Lung (tissue), 12 donors: ENCODE results near the gene SMCR8. TPM values are rescaled to one million over a fixed set of nuclear protein-coding genes. Genes with fewer than 3 reads are reported as not detected.

Experiments
- ATAC-seq: fragments of 200-7000 bp; cut with Tn5 transposase; one replicate; pipeline ENCODE4 v1.9.1; 2020; ENCODE audit warnings: moderate number of reproducible peaks; ENCODE audit not compliant: insufficient read depth, low FRiP score
- DNase-seq, 3 donors: peaks; one replicate each; pipeline ENCODE4 v3.0.0-alpha.2; 2013 to 2017
- H3K27ac ChIP-seq, 2 donors: one replicate each; pipeline ENCODE4 v1.5.1; 2013; ENCODE audit warnings: mild to moderate bottlenecking in 2 of 2, moderate library complexity in 2 of 2, control low read depth in 1 of 2, inconsistent platforms in 1 of 2, low read depth in 1 of 2, low read length in 1 of 2
- H3K27me3 ChIP-seq, 3 donors: one replicate each; pipeline ENCODE4 v1.5.1; 2013; ENCODE audit warnings: low read length in 2 of 3; ENCODE audit not compliant: control insufficient read depth in 3 of 3, insufficient read depth in 3 of 3
- H3K36me3 ChIP-seq, 4 donors: one replicate each; pipeline ENCODE4 v1.5.1; 2013; ENCODE audit warnings: low read length in 4 of 4, mild to moderate bottlenecking in 1 of 4, moderate library complexity in 1 of 4; ENCODE audit not compliant: control insufficient read depth in 4 of 4, insufficient read depth in 4 of 4
- H3K4me1 ChIP-seq, 5 donors: one replicate each; pipeline ENCODE4 v1.5.1; 2013; ENCODE audit warnings: low read length in 5 of 5, mild to moderate bottlenecking in 2 of 5, moderate library complexity in 1 of 5; ENCODE audit not compliant: control insufficient read depth in 5 of 5, insufficient read depth in 5 of 5
- H3K4me3 ChIP-seq: one replicate; pipeline ENCODE4 v1.5.1; 2013; ENCODE audit warnings: mild to moderate bottlenecking, control low read depth, moderate library complexity
- H3K9ac ChIP-seq, 2 donors: one replicate each; pipeline ENCODE4 v1.5.1; 2013; ENCODE audit warnings: low read length in 2 of 2, control low read depth in 1 of 2; ENCODE audit not compliant: insufficient read depth in 1 of 2
- H3K9me3 ChIP-seq, 4 donors: one replicate each; pipeline ENCODE4 v1.5.1; 2013; ENCODE audit warnings: low read length in 3 of 4, mild to moderate bottlenecking in 1 of 4, moderate library complexity in 1 of 4; ENCODE audit not compliant: control insufficient read depth in 4 of 4, insufficient read depth in 3 of 4
- CTCF ChIP-seq: IDR thresholded peaks from 2 replicates; pipeline ENCODE4 v1.5.1; 2012; ENCODE audit warnings: mild to moderate bottlenecking; ENCODE audit errors: control extremely low read depth, extremely low read depth
- WGBS, 2 donors: extraction: QIAGEN DNeasy Blood & Tissue Kit; methylation state at CpG; one replicate each; pipeline ENCODE4 v1.1.7; 2013; 5-methylcytosine and 5-hydroxymethylcytosine counted together
- polyA plus RNA-seq, 2 donors: library from polyadenylated mRNA; stranded (reverse); fragments of 200-250 nt; gene quantifications; one replicate each; pipeline ENCODE4 v1.2.1, GENCODE V29; 2013
- total RNA-seq, 2 donors: library from RNA; depleted of rRNA in 1 of 2; stranded (reverse); fragments of >200 nt in 1 of 2; gene quantifications; one replicate each; pipeline ENCODE4 v1.2.1, GENCODE V29; 2014 to 2021
- donor health status: control.
- donor health status: control.
- donor health status: Bipolar disorder and iron deficiency.
- donor health status: healthy.
- donor health status: DM: yes; HTN: yes; CAD: no.

SMCR8 gene
- total and polyA plus RNA-seq, 4 donors, result 4.2 to 20.9 (median 15.1) TPM

DNA sequence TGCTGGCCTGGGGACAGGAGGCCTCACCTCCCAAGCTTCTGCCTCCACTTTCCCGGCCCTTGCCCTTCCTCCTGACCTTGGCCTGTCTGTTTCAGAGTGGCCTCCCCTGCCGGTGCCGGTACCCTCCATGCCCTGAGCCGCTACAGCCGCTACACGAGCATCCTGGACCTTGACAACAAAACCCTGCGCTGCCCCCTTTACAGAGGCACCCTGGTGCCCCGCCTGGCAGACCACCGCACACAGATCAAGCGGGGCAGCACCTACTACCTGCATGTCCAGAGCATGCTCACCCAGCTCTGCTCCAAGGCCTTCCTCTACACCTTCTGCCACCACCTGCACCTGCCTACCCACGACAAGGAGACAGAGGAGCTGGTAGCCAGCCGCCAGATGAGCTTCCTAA is 7.4 kb downstream of the SMCR8 start:
- Histone ChIP-seq H3K9ac (no peak overlapping the region), H3K4me3 (no peak overlapping the region), H3K36me3 (peaks cover 2 to 56% (median 25%) of the 10 kb centered on the region in 4 donors), H3K9me3 (no peaks in the 10 kb centered on the region), H3K27me3 (no peaks in the 10 kb centered on the region), H3K27ac (no peak overlapping the region), H3K4me1 (peaks cover 0 to 15% (median 6%) of the 10 kb centered on the region in 5 donors)
- 93 to 95% methylated on average over 12 of the region's 12 CpGs for WGBS, 2 donors
- ATAC-seq (no peak), DNase-seq (no peak)
- TF ChIP-seq CTCF, result no peak

GRCh38 chr17:18323007-18323406 is 7.9 kb downstream of the SMCR8 start:
- H3K27me3 ChIP-seq, result no peaks in the 10 kb centered on the region
- no peak overlapping the region for H3K27ac ChIP-seq
- no peak overlapping the region for H3K9ac ChIP-seq
- no peak overlapping the region for H3K4me3 ChIP-seq
- WGBS, 2 donors, result 71 to 72% methylated on average over 3 of the region's 3 CpGs
- no peak for TF ChIP-seq CTCF
- DNase-seq (no peak), ATAC-seq (no peak)
- H3K36me3 ChIP-seq, result peaks cover 2 to 54% (median 24%) of the 10 kb centered on the region in 4 donors
- no peaks in the 10 kb centered on the region for H3K9me3 ChIP-seq
- peaks cover 0 to 10% (median 2%) of the 10 kb centered on the region in 5 donors for H3K4me1 ChIP-seq

- Histone ChIP-seq H3K4me3 (no peak overlapping the region), H3K27ac (no peak overlapping the region), H3K4me1 (peaks cover 0 to 9% (median 0%) of the 10 kb centered on the region in 5 donors), H3K36me3 (peaks cover 2 to 58% (median 23%) of the 10 kb centered on the region in 4 donors), H3K9ac (no peak overlapping the region), H3K9me3 (no peaks in the 10 kb centered on the region), H3K27me3 (no peaks in the 10 kb centered on the region)
- ATAC-seq (no peak), DNase-seq (no peak)
- no peak for TF ChIP-seq CTCF
- WGBS, 2 donors, result 90 to 93% methylated on average over 16 of the region's 16 CpGs
Observed at GRCh38 chr17:18323507-18324139, 8.5 kb downstream of the SMCR8 start.
